ENCODE measurements around the gene OSCP1. TPM values are rescaled to one million over a fixed set of nuclear protein-coding genes. Genes with fewer than 3 reads are reported as not detected.
A peak's percentile ranks its signal among the peaks of the same experiment; 100 is the strongest.

Gene OSCP1, protein sequence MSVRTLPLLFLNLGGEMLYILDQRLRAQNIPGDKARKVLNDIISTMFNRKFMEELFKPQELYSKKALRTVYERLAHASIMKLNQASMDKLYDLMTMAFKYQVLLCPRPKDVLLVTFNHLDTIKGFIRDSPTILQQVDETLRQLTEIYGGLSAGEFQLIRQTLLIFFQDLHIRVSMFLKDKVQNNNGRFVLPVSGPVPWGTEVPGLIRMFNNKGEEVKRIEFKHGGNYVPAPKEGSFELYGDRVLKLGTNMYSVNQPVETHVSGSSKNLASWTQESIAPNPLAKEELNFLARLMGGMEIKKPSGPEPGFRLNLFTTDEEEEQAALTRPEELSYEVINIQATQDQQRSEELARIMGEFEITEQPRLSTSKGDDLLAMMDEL
- total RNA-seq (2021; ENCODE audit: unreplicated experiment) = 5.5 TPM
- polyA plus RNA-seq (2012; ENCODE audit: insufficient read length) = 7.3 TPM
- percentile 40 among the genes with signal in this experiment for Bru-seq, nascent RNA
- BruChase-seq, experiment 1, labeled RNA remaining after a 2-hour chase = percentile 38 among the genes with signal in this experiment
- BruChase-seq, experiment 2, labeled RNA remaining after a 6-hour chase = percentile 36 among the genes with signal in this experiment
- long read RNA-seq, transcript OSCP1-201 (10 exons, 1,455 nt) = major isoform, 6 of 9 reads
- long read RNA-seq, partial matches to known transcripts = 1 of 9 reads
- long read RNA-seq, other reads (novel, unspliced or antisense) = 1 of 9 reads

GRCh38 chr1:36450270-36450918, at the start of gene OSCP1:
TSS of gene OSCP1 (minus strand) at chr1:36450451. CDS start at chr1:36450369, 82 bp downstream.
- intact Hi-C loops (cut with micrococcal nuclease; ENCODE audit: unreplicated experiment) = no loop called here
- Histone ChIP-seq H3K27ac (ENCODE audit: low read length) (peak within 1 kb of the TSS; percentile 90), H3K9me3 (ENCODE audit: control insufficient read depth, insufficient read depth, low read depth, low read length) (no peaks in the 10 kb centered on the region), H3K36me3 (ENCODE audit: control insufficient read depth, insufficient read depth, low read length) (no peaks in the 10 kb centered on the region; the same call in 1 of the 2 replicates), H3K4me3 (ENCODE audit: low read depth in 2 of 2, low read length in 2 of 2) (peak within 1 kb of the TSS; percentile 61 to 77), H3K4me1 (ENCODE audit: control insufficient read depth, insufficient read depth, low read length) (peaks cover 3% of the 10 kb centered on the region; the same call in 1 of the 2 replicates), H3K27me3 (ENCODE audit: control insufficient read depth, insufficient read depth, low read length) (no peaks in the 10 kb centered on the region)
- ChIA-PET POLR2A (interaction anchor here (0.6 to 0.7 kb wide), 4 partner anchors 52 to 1357 kb away, joined by 3 to 11 read pairs (median 6); partner anchors contain the start of genes C1orf122 and YRDC), CTCF (interaction anchor here (0.6 kb wide), 1 partner anchor 66 kb away, joined by 3 read pairs; no protein-coding TSS in a partner anchor)
- in situ Hi-C loops (cut with HindIII; ENCODE audit: low pct_unique_long_range_greater_than_20kb, low sequenced_read_pairs) = no loop called here
- DNase-seq (ENCODE audit: low read depth, low spot score) (peak; percentile 84), ATAC-seq (peak; percentile 99)
- TF ChIP-seq TCF7L2 (IDR thresholded peaks at IDR 0.05; ENCODE audit: low read depth, low read length) (peak; percentile 53; the same call in 1 of the 2 replicates), POLR2AphosphoS5 (IDR thresholded peaks at IDR 0.05; ENCODE audit: low read depth, low read length) (peak; percentile 93), SIN3A (IDR thresholded peaks at IDR 0.05; ENCODE audit: borderline replicate concordance, insufficient read depth, low read depth, low read length) (peak; percentile 98; the same call in 1 of the 2 replicates)
- TF ChIP-seq, protein P1, sequence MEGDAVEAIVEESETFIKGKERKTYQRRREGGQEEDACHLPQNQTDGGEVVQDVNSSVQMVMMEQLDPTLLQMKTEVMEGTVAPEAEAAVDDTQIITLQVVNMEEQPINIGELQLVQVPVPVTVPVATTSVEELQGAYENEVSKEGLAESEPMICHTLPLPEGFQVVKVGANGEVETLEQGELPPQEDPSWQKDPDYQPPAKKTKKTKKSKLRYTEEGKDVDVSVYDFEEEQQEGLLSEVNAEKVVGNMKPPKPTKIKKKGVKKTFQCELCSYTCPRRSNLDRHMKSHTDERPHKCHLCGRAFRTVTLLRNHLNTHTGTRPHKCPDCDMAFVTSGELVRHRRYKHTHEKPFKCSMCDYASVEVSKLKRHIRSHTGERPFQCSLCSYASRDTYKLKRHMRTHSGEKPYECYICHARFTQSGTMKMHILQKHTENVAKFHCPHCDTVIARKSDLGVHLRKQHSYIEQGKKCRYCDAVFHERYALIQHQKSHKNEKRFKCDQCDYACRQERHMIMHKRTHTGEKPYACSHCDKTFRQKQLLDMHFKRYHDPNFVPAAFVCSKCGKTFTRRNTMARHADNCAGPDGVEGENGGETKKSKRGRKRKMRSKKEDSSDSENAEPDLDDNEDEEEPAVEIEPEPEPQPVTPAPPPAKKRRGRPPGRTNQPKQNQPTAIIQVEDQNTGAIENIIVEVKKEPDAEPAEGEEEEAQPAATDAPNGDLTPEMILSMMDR (IDR thresholded peaks at IDR 0.05) = no peak
- TF ChIP-seq, protein P2, sequence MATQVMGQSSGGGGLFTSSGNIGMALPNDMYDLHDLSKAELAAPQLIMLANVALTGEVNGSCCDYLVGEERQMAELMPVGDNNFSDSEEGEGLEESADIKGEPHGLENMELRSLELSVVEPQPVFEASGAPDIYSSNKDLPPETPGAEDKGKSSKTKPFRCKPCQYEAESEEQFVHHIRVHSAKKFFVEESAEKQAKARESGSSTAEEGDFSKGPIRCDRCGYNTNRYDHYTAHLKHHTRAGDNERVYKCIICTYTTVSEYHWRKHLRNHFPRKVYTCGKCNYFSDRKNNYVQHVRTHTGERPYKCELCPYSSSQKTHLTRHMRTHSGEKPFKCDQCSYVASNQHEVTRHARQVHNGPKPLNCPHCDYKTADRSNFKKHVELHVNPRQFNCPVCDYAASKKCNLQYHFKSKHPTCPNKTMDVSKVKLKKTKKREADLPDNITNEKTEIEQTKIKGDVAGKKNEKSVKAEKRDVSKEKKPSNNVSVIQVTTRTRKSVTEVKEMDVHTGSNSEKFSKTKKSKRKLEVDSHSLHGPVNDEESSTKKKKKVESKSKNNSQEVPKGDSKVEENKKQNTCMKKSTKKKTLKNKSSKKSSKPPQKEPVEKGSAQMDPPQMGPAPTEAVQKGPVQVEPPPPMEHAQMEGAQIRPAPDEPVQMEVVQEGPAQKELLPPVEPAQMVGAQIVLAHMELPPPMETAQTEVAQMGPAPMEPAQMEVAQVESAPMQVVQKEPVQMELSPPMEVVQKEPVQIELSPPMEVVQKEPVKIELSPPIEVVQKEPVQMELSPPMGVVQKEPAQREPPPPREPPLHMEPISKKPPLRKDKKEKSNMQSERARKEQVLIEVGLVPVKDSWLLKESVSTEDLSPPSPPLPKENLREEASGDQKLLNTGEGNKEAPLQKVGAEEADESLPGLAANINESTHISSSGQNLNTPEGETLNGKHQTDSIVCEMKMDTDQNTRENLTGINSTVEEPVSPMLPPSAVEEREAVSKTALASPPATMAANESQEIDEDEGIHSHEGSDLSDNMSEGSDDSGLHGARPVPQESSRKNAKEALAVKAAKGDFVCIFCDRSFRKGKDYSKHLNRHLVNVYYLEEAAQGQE (IDR thresholded peaks at IDR 0.05; ENCODE audit: insufficient read depth in 1 of 2, low read depth in 2 of 2, low read length in 1 of 2) = 0 out of 4 replicates have a peak, but pooled peaks of 1 of the 2 experiments have one; percentile 29
- BruUV-seq (replicated peaks) = no TSS peak

DNA sequence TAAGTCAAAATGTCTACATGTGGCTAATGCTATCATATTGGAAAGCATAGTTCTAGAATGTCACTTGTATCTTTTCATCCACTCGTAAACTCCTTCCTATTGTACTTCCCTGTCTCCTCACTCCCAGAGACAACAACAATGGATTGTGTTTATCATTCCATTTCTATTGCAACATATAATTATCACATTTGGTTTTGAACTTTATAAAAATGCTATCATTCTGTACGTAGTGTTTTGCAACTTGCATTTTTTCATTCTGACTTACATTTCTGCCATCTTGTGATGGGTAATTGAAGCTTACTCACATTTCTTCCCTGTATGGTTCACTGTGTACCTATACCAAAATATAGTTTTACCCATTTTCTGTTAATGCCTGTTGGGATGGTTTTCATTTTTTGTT, 47.0 kb upstream of the OSCP1 start:
- Histone ChIP-seq H3K4me3 (ENCODE audit: low read depth in 2 of 2, low read length in 2 of 2) (no peak overlapping the region), H3K36me3 (ENCODE audit: control insufficient read depth, insufficient read depth, low read length) (no peaks in the 10 kb centered on the region), H3K27me3 (ENCODE audit: control insufficient read depth, insufficient read depth, low read length) (peaks cover 5% of the 10 kb centered on the region), H3K27ac (ENCODE audit: low read length) (no peak overlapping the region), H3K9me3 (ENCODE audit: control insufficient read depth, insufficient read depth, low read depth, low read length) (no peaks in the 10 kb centered on the region), H3K4me1 (ENCODE audit: control insufficient read depth, insufficient read depth, low read length) (no peaks in the 10 kb centered on the region)
- ChIA-PET POLR2A (no interaction called here), CTCF (no interaction called here)
- in situ Hi-C loops (cut with HindIII; ENCODE audit: low pct_unique_long_range_greater_than_20kb, low sequenced_read_pairs) (no loop called here), intact Hi-C loops (cut with micrococcal nuclease; ENCODE audit: unreplicated experiment) (no loop called here)
- no TSS peak for BruUV-seq (replicated peaks)
- no peak for DNase-seq (ENCODE audit: low read depth, low spot score)
- ATAC-seq = no peak
- TF ChIP-seq, protein P1 (IDR thresholded peaks at IDR 0.05) = no peak
- TF ChIP-seq POLR2AphosphoS5 (IDR thresholded peaks at IDR 0.05; ENCODE audit: low read depth, low read length) (no peak), SIN3A (IDR thresholded peaks at IDR 0.05; ENCODE audit: borderline replicate concordance, insufficient read depth, low read depth, low read length) (no peak), TCF7L2 (IDR thresholded peaks at IDR 0.05; ENCODE audit: low read depth, low read length) (no peak)
- TF ChIP-seq, protein P2 (IDR thresholded peaks at IDR 0.05; ENCODE audit: insufficient read depth in 1 of 2, low read depth in 2 of 2, low read length in 1 of 2) = no peak
